ENCODE measurements around the gene CHD9NB. TPM values are rescaled to one million over a fixed set of nuclear protein-coding genes. Genes with fewer than 3 reads are reported as not detected.

The CHD9NB gene
- total and polyA plus RNA-seq, 9 donors = 1.3 to 3.2 (median 1.8) TPM

DNA sequence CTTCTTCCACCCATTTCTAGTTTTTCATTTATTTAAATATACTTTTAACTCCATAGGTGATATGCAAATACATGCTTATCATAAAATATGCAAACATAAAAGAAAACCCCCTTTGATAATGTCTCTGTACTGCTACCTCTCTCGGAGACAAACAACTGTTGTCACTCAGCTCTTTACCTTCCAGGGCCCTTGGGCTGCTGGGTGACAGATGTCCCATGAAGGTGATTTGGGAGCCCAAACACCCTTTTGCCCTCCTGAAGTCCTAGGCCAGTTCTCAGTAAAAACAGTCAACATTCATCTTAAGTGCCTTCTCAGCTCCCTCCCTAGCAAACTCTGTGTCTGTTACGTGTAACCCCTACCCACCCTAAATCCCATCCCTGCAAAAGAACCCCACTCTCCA, 39.6 kb upstream of the CHD9NB start:
- no peaks in the 10 kb centered on the region for H3K9me3 ChIP-seq (replicated peaks; ENCODE audit: control insufficient read depth, low read depth, low read length)
- peaks cover 3% of the 10 kb centered on the region for H3K36me3 ChIP-seq (ENCODE audit: control insufficient read depth, insufficient read depth, low read length)
- DNase-seq = peak; percentile 50
- peak overlapping the region; percentile 96 for H3K27ac ChIP-seq (ENCODE audit: low read length)
- no peaks in the 10 kb centered on the region for H3K27me3 ChIP-seq (ENCODE audit: control insufficient read depth, insufficient read depth, low read length)
- no peak overlapping the region for H3K4me3 ChIP-seq (ENCODE audit: low read length)
- peaks cover 51% of the 10 kb centered on the region for H3K4me1 ChIP-seq (ENCODE audit: control insufficient read depth, insufficient read depth, low read length)
- WGBS (ENCODE audit: insufficient coverage) = 59% methylated on average over 2 of the region's 2 CpGs

GRCh38 chr16:53091466-53092211, 38.9 kb upstream of the CHD9NB start:
- Histone ChIP-seq H3K4me3 (ENCODE audit: low read length) (peak overlapping the region; percentile 5), H3K9me3 (replicated peaks; ENCODE audit: control insufficient read depth, low read depth, low read length) (no peaks in the 10 kb centered on the region), H3K36me3 (ENCODE audit: control insufficient read depth, insufficient read depth, low read length) (peaks cover 3% of the 10 kb centered on the region), H3K27me3 (ENCODE audit: control insufficient read depth, insufficient read depth, low read length) (no peaks in the 10 kb centered on the region), H3K4me1 (ENCODE audit: control insufficient read depth, insufficient read depth, low read length) (peaks cover 57% of the 10 kb centered on the region), H3K27ac (ENCODE audit: low read length) (peak overlapping the region; percentile 96)
- DNase-seq = peak; percentile 97
- 13% methylated on average over 3 of the region's 7 CpGs for WGBS (ENCODE audit: insufficient coverage)

- Histone ChIP-seq H3K27me3 (ENCODE audit: control insufficient read depth, insufficient read depth, low read length) (no peaks in the 10 kb centered on the region), H3K27ac (ENCODE audit: low read length) (peak overlapping the region; percentile 96), H3K4me3 (ENCODE audit: low read length) (no peak overlapping the region), H3K4me1 (ENCODE audit: control insufficient read depth, insufficient read depth, low read length) (peaks cover 63% of the 10 kb centered on the region), H3K9me3 (replicated peaks; ENCODE audit: control insufficient read depth, low read depth, low read length) (no peaks in the 10 kb centered on the region), H3K36me3 (ENCODE audit: control insufficient read depth, insufficient read depth, low read length) (peaks cover 3% of the 10 kb centered on the region)
- peak; percentile 100 for DNase-seq
- 0% methylated on average over 1 of the region's 13 CpGs for WGBS (ENCODE audit: insufficient coverage)
These were observed 38.1 kb upstream of the CHD9NB start for GRCh38 chr16:53090591-53091411.

DNA sequence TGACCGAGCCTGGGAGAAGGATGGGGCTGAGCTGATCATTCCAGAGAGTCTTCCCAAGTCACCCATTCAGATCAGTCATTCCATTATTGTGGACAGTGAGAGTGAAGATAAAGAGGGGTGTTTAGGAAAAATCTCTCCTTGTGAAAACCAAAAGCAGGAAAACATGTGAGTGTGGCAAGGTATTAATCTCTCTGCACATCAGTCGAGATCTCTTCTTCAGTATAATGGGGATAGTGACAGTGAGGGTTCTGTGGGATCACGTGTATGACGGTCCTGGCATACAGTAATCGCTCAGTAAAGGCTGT, 37.5 kb upstream of the CHD9NB start:
- H3K4me3 ChIP-seq (ENCODE audit: low read length) = no peak overlapping the region
- no peak for DNase-seq
- 0% methylated on average over 2 of the region's 5 CpGs for WGBS (ENCODE audit: insufficient coverage)

GRCh38 chr16:53089434-53090285, 37.0 kb upstream of the CHD9NB start:
- DNase-seq = peak; percentile 84
- WGBS (ENCODE audit: insufficient coverage) = 7% methylated on average over 2 of the region's 4 CpGs

More for the DNA sequence above, 37.5 kb upstream of the CHD9NB start:
- H3K27me3 ChIP-seq (ENCODE audit: control insufficient read depth, insufficient read depth, low read length) = no peaks in the 10 kb centered on the region
- peaks cover 3% of the 10 kb centered on the region for H3K36me3 ChIP-seq (ENCODE audit: control insufficient read depth, insufficient read depth, low read length)
- H3K27ac ChIP-seq (ENCODE audit: low read length) = peak overlapping the region; percentile 96
- no peaks in the 10 kb centered on the region for H3K9me3 ChIP-seq (replicated peaks; ENCODE audit: control insufficient read depth, low read depth, low read length)
- peaks cover 68% of the 10 kb centered on the region for H3K4me1 ChIP-seq (ENCODE audit: control insufficient read depth, insufficient read depth, low read length)

DNA sequence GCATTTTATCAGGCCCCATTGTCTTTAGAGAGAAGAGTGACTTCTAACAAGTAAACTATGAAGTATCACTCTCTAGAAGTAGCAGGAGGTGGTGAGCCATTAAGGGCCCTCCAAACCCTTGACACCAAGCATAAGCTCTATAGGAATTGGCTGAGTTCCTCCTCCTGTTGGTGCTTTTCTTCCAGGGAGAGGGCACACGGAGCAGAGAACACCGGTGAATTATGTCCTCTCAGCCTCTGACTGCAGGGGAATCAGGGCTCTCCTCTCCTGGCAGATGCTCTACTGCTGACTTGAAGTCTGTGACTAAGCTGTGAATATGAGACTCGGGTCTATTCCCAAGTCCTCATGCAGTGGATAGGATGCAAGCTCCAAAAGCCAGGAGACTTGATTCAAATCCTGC, 34.4 kb upstream of the CHD9NB start:
- peaks cover 6% of the 10 kb centered on the region for H3K36me3 ChIP-seq (ENCODE audit: control insufficient read depth, insufficient read depth, low read length)
- H3K27me3 ChIP-seq (ENCODE audit: control insufficient read depth, insufficient read depth, low read length) = no peaks in the 10 kb centered on the region
- H3K4me3 ChIP-seq (ENCODE audit: low read length) = no peak overlapping the region
- WGBS (ENCODE audit: insufficient coverage) = 20% methylated on average over 1 of the region's 3 CpGs
- no peaks in the 10 kb centered on the region for H3K9me3 ChIP-seq (replicated peaks; ENCODE audit: control insufficient read depth, low read depth, low read length)
- peak; percentile 83 for DNase-seq
- H3K4me1 ChIP-seq (ENCODE audit: control insufficient read depth, insufficient read depth, low read length) = peaks cover 66% of the 10 kb centered on the region
- H3K27ac ChIP-seq (ENCODE audit: low read length) = peak overlapping the region; percentile 94

More at GRCh38 chr16:53089434-53090285, 37.0 kb upstream of the CHD9NB start:
- Histone ChIP-seq H3K27me3 (ENCODE audit: control insufficient read depth, insufficient read depth, low read length) (no peaks in the 10 kb centered on the region), H3K36me3 (ENCODE audit: control insufficient read depth, insufficient read depth, low read length) (peaks cover 3% of the 10 kb centered on the region), H3K27ac (ENCODE audit: low read length) (peak overlapping the region; percentile 96), H3K9me3 (replicated peaks; ENCODE audit: control insufficient read depth, low read depth, low read length) (no peaks in the 10 kb centered on the region), H3K4me3 (ENCODE audit: low read length) (no peak overlapping the region), H3K4me1 (ENCODE audit: control insufficient read depth, insufficient read depth, low read length) (peaks cover 73% of the 10 kb centered on the region)

- Histone ChIP-seq H3K4me3 (ENCODE audit: low read length) (no peak overlapping the region), H3K27ac (ENCODE audit: low read length) (peak overlapping the region; percentile 94), H3K4me1 (ENCODE audit: control insufficient read depth, insufficient read depth, low read length) (peaks cover 60% of the 10 kb centered on the region), H3K36me3 (ENCODE audit: control insufficient read depth, insufficient read depth, low read length) (peaks cover 6% of the 10 kb centered on the region), H3K9me3 (replicated peaks; ENCODE audit: control insufficient read depth, low read depth, low read length) (no peaks in the 10 kb centered on the region), H3K27me3 (ENCODE audit: control insufficient read depth, insufficient read depth, low read length) (no peaks in the 10 kb centered on the region)
- DNase-seq = peak; percentile 97
- 0% methylated on average over 5 of the region's 6 CpGs for WGBS (ENCODE audit: insufficient coverage)
These were observed 33.3 kb upstream of the CHD9NB start for GRCh38 chr16:53085931-53086421.

GRCh38 chr16:53085369-53085843, 32.7 kb upstream of the CHD9NB start:
- Histone ChIP-seq H3K27me3 (ENCODE audit: control insufficient read depth, insufficient read depth, low read length) (no peaks in the 10 kb centered on the region), H3K27ac (ENCODE audit: low read length) (peak overlapping the region; percentile 94), H3K4me3 (ENCODE audit: low read length) (no peak overlapping the region), H3K36me3 (ENCODE audit: control insufficient read depth, insufficient read depth, low read length) (peaks cover 6% of the 10 kb centered on the region), H3K9me3 (replicated peaks; ENCODE audit: control insufficient read depth, low read depth, low read length) (no peaks in the 10 kb centered on the region), H3K4me1 (ENCODE audit: control insufficient read depth, insufficient read depth, low read length) (peaks cover 59% of the 10 kb centered on the region)
- peak; percentile 84 for DNase-seq
- WGBS (ENCODE audit: insufficient coverage) = no CpG with 5 or more reads among the region's 4 CpGs

GRCh38 chr16:53084746-53085334, 32.1 kb upstream of the CHD9NB start:
- peak overlapping the region; percentile 94 for H3K27ac ChIP-seq (ENCODE audit: low read length)
- H3K27me3 ChIP-seq (ENCODE audit: control insufficient read depth, insufficient read depth, low read length) = no peaks in the 10 kb centered on the region
- no peaks in the 10 kb centered on the region for H3K9me3 ChIP-seq (replicated peaks; ENCODE audit: control insufficient read depth, low read depth, low read length)
- peaks cover 6% of the 10 kb centered on the region for H3K36me3 ChIP-seq (ENCODE audit: control insufficient read depth, insufficient read depth, low read length)
- H3K4me1 ChIP-seq (ENCODE audit: control insufficient read depth, insufficient read depth, low read length) = peaks cover 57% of the 10 kb centered on the region
- whole genome bisulfite sequencing (ENCODE audit: insufficient coverage) = 45% methylated on average over 7 of the region's 8 CpGs
- peak; percentile 85 for DNase-seq
- no peak overlapping the region for H3K4me3 ChIP-seq (ENCODE audit: low read length)

All from muscle of leg (tissue), 11 donors.